Pons (tissue), 1 donor: ENCODE data around the gene TMPRSS13.

Experiments used
- DNase-seq: peaks from one replicate; pipeline ENCODE4 v3.0.0-alpha.2; 2016; ENCODE audit warnings: low spot score

The TMPRSS13 gene

GRCh38 chr11:117855186-117855845, 73.9 kb downstream of the TMPRSS13 start:
- no peak for DNase-seq

GRCh38 chr11:117852309-117852708, 76.9 kb downstream of the TMPRSS13 start:
- DNase-seq, result no peak

DNA sequence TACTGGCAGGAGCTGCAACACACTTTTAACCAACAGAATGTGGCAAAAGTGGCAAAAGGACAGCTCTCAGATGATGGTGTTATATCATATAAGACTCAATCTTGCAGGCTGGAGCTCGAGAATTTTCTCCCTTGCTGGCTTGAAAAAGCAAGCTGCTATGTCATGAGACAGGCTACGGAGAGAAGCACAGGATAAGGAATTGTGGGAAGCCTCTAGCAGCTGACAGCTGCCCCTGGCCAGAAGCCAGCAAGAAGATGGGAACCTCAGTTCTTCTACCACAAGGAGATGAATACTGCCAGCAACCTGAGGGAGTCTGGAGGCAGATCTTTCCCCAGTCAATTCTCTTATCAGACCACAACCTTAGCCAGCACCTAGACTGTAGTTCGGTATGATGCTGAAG, 77.3 kb downstream of the TMPRSS13 start:
- no peak for DNase-seq

DNA sequence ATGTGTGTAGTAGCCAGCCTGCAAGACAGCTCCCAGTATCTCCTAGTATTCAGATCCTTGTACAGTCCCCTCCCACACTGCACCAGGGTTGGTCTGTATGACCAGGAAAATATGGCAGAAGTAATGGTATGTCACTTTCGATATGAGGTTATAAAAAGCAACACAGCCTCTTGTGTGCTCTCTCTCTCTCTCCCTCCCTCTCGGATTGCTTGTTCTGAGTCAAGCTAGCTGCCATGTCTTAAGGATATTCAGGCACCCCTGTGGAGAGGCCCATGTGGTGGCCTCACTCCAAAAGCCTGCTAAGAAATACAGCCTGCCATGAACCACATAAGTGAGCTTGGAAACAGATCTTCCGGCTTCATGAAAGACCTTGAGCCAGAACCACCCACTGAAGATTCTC, 78.1 kb downstream of the TMPRSS13 start:
- no peak for DNase-seq
